GM19397 (cell line): ENCODE results near the gene SFTPB.
"Not testable (repeated sequence)": the region's sequence is repeated elsewhere in the genome, so short reads cannot be mapped to it uniquely, and the experiment has no call there.

ENCODE experiments used
- ATAC-seq: cut with Tn5 transposase; IDR thresholded peaks from one replicate; pipeline ENCODE4 v1.9.1; 2021; ENCODE audit warnings: mild to moderate bottlenecking, moderate library complexity; ENCODE audit not compliant: unreplicated experiment

Gene SFTPB

DNA sequence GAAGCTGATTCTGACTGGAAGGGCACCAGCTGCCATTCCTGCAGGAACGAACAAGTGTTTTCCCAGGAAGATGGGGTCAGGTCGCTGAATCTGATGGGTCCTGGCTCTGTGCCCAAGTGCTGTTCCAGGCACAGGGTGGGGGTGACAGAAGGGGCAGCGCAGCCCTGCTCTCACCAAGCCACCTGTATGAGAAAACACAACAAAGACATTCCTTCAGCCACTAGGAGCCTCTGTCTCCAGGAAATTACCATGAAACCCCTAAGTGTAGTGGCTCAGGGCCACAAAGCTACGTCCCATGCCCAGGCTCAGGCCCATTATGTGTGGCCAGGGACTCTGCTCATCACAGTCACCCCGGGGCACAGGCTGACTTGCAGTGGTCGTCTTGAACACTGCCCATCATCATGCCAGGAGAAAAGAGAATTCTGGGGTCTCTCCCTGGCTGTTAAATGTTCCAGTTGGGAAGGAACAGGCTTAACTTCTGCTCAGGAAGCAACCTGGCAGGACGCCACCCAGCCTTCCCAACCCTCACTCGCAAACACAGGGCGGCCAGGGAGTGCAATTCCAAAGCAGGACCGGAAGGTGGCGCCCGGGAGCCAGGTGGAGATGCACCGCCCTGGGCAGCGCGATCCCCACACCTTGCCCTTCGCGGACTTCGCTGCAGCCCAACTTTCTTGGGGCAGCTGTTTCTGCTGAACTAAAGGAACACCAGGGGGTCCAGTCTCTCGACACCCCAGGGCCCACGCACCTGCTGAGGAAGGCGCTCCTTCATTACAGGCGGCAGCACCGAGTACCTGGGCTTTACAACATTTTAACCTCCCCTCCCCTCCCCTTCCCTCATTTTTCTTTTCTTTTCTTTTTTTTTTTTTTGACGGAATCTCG, 11.0 kb upstream of the SFTPB start:
- ATAC-seq: peak; percentile 75

DNA sequence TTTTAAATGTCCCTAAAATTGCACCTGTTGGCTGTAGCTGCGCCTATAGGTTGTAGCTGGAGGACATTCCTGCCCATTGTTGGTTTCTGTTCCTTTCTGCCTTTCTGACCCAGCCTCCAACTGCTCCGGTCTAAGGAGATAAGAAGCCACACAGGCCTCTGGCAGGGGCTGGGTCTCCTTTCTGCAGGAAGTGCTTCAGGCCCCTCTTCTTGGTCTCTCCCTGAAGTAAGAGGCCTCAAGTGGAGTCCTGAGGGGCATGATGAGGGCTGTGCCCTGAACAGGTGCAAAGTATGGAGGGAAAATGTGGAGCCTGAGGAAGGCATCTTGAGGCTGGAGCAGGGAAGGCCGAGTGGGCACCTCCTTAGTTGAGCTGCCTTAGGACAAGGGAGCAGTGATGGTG, 10.4 kb upstream of the SFTPB start:
- ATAC-seq: no peak

DNA sequence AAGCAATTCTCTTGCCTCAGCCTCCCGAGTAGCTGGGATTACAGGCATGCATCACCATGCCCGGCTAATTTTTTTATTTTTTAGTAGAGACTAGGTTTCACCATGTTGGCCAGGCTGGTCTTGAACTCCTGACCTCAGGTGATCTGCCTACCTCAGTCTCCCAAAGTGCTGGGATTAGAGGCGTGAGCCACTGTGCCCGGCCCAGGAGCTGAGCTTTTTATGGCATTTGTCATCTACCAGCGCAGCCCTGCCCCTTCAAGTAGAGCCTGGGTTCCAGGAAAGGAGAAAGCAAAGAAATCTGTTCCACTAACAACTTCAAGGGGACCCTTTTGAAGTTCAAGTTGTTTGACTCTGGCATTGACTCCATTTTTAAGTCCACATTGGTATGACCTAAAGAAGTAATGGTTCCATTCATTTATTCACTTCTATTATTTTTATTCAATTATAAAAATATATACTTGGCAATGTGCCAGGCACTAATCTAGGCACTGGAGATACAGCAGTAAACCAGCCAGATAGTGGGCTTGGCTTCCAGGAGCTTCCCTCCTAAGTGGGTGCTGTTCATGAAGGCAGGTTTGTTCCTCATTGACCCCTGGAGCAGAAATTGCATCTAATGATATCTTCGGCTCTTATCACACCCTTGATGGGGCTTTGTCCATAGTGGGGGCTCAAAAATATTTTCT, 8.0 kb upstream of the SFTPB start:
- no peak for ATAC-seq

DNA sequence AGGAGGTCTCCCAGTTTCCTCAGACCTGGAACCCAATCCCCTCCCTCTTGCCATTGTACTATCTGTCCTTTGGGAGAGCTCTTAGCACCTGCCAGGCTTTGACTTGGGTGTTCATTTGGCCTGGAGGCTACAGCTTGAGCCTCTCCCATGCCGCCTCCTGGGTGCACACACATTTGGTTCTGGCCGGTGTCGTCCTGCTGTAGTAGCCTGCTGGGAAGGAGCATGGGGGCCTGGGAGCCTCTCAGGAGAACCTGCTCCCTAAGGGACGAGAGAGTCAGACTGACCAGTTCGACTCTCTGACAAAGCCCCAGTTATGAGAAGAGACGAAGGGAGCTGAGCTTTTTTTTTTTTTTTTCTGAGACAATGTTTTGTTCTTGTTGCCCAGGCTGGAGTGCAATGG, 7.4 kb upstream of the SFTPB start:
- no peak for ATAC-seq

DNA sequence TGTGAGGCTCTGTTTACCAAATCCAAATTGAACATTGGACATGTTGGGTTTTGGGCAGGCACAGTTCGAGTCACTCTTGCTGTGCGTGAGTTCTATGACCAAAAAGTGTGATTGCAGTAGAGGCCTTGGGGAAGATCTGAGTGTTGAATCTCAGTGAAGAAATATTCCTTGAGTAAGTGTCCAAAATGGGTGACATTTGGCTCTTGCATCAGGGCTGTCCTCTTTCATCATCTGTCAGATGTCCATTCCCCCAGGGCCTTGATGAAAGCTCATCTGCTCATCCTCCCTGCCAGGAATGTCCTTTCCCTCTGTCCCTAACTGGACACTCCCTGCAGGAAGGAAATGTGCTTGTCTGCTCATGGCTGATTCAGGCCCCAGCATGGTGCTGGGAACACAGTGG, 6.4 kb upstream of the SFTPB start:
- ATAC-seq: no peak

DNA sequence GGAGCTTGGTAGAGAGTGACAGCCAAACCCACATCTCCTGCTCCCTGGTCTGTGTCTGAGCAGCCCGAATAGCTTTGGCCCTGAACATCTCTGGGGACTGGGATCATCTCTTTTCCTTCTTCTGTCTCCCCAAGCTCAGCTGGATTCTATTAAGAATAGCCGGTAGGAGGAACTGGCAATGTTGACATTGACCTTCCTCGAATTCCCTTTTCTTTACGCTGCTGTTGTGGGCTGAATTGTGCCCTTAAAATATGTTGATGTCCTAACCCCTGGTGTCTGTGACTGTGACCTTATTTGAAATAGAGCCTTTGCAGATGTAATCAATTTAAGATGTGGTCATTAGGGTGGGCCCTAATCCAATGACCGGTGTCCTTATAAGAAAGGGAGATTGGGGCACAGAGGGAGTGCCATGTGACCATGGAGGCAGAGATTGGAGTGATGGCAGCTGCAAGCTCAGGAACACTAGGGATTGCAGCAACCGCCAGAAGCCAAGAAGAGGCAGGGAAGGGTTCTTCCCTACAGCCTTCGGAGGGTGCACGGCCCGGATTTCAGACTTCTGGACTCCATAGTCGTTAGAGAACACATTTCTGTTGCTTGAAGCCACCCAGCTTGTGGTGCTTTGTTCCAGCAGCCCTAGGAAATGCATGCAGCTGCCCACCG, 5.8 kb upstream of the SFTPB start:
- no peak for ATAC-seq

DNA sequence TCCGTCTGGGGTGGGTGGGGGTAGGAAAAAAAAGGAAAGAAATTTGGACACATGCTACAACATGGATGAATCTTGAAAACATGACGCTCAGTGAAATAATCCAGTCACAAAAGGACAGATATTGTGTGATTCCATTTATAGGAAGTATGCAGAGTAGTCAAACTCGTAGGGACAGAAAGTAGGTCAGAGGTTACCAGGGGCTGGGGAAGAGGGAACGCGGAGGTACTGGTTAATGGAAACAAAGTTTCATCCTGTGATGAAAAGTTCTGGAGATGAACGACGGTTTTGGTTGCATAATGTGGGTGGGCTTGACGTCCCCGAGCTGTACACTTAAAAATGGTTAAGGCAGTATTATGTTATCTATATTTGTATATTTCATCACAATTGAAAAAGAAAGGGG, 4.5 kb upstream of the SFTPB start:
- no peak for ATAC-seq

DNA sequence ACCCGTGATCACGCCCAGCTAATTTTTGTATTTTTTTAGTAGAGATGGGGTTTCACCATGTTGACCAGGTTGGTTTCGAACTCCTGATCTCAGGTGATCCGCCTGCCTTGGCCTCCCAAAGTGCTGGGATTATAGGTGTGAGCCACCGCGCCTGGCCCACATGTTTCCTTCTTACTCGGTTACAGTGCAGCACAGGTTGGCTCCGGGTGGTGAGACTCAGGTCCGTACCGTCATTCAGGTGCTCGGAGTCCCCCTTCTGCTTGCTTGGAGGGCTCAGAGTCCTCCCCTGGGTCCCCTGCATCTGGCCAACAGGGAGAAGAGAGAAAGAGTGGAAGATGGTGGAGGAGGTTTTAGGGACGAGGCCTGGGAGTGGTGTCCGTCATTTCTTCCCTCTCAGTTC, 2.4 kb upstream of the SFTPB start:
- not testable (repeated sequence) for ATAC-seq

DNA sequence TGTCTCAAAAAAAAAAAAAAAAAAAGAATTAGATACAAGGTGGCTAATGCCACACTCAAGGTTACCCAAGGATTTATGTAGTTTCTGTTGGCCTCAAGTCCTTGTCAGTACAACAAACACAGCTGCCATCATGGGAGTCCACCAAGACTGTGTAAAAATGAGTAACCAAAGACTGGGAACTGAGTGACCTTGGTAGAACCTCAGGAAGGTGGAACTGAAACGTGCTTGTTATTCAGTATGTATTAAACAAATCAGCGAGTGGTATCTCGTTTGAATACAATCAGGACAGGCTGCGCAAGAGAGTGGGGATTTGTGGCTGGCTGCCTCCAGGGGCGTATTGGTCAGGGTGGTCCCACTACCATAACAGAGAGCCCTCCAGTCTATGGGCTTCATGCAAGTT, 1.6 kb upstream of the SFTPB start:
- ATAC-seq: peak; percentile 69

DNA sequence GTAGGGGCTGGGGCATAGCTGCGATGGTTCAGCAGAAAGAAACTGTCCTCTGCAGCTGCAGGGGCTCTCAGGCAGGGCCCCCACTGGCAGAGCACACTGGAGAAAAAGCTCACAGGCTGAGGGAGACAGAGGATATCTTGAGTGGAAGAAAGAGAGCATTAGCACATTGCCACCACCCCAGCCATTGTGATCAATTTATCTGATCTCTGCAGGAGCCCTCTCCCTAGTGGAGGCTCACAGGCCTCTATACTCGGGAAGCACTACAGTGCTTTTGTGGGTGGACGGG, 801 bp upstream of the SFTPB start:
- no peak for ATAC-seq

DNA sequence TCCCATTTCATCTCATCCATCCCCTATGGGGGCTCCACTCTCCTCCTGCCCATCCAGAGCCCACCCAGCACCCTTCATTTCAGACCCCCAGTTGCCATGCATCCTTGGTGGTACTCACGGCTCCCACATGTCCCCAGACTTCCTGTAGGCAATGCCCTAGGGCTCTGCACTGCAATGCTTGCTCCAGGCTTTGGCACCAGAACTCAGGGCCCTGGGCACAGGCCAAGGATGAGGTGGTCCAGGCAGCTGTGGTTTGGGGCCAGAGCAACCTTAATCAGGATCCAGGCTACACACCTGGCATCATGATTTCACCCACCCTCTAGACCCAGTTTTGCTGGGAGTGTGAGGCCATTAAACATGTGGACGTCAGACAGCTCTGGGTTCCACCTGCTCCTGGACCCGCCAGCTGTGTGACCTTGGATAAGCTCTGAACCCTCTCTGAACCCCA, 414 bp downstream of the SFTPB start:
- ATAC-seq: no peak

DNA sequence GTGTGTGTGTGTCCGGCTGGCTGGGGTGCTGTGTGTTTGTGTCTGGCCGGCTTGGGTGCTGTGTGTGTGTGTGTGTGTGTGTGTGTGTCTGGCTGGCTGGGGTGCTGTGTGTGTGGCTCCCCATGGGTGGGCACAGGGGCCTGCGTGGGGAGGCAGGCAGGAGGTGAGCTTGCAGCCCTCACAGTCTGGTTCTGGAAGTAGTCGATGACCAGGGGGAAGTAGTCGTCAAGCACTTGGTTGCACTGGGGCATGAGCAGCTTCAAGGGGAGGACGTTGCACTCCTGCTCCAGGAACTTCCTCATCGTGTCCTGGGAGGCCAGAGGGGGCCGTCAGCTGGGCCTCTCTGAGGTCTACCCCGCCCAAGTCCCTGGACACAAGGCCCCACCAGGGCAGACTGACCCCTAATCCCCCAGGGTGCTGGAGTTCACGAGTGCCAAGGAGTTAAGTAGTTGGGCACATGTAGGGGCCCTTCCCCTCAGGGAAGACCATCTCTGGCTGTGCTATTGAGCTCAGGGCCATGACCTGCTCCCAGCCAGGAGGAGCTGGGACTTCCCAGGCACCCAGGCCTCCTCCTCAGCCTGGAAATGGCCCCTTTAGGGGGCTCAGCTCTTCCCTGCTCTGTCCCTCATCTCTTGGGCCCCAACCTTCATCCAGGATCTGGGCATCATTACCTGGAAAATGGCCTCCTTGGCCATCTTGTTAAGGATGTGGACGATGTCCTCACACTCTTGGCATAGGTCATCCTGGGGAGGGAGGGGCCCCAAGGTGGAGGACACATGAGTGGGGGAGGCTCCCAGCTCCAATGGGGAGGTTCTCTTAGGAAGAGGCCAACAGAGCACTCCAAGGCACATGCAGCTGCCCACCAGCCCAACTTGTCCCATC, 1.3 kb downstream of the SFTPB start:
- ATAC-seq: no peak

DNA sequence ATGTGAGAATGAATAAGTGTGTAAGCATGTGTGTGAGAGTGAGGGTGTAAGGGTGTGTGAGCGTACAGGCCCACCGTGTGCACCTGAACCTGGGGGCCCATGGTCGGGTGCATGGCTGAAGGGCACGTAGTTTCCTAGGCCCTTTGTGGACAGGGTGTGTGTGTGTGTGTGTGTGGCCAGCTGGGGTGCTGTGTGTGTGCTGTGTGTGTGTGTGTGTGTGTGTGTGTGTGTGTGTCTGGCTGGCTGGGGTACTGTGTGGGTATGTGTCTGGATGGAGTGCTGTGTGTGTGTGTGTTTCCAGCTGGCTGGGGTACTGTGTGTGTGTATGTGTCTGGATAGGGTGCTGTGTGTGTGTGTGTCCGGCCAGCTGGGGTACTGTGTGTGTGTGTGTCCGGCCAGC, 2.0 kb downstream of the SFTPB start:
- no peak for ATAC-seq

DNA sequence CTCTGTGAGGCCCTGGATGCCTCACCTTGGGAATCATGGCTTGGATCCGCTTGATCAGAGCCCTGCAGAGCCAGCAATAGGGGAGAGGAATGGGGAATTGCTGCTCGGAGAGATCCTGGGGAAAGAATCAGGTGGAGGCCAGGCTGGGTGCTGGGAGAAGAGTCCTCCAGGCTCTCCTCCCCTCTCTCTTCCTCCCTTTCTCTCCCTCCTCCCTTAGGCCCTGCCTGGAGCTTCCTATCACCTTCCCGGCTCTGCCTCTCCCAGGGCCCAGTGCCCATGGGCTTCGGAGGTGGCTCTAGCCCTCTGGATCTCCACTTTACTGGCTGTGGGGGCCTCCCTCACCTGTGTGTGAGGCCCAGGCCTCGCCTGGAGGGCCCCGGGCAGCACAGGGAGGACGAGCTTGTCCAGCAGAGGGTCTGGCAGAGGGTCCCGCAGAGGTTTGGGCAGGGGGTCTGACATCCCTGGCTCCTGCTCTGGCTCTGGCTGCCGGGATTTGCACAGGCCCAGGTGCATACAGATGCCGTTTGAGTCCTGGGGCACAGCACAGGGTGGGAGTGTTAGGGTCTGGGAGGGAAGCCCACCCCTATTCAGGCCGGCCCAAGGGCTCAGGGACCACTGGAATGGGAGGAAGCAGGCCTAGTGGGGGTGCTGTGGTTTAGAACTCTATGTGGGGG, 2.6 kb downstream of the SFTPB start:
- no peak for ATAC-seq

DNA sequence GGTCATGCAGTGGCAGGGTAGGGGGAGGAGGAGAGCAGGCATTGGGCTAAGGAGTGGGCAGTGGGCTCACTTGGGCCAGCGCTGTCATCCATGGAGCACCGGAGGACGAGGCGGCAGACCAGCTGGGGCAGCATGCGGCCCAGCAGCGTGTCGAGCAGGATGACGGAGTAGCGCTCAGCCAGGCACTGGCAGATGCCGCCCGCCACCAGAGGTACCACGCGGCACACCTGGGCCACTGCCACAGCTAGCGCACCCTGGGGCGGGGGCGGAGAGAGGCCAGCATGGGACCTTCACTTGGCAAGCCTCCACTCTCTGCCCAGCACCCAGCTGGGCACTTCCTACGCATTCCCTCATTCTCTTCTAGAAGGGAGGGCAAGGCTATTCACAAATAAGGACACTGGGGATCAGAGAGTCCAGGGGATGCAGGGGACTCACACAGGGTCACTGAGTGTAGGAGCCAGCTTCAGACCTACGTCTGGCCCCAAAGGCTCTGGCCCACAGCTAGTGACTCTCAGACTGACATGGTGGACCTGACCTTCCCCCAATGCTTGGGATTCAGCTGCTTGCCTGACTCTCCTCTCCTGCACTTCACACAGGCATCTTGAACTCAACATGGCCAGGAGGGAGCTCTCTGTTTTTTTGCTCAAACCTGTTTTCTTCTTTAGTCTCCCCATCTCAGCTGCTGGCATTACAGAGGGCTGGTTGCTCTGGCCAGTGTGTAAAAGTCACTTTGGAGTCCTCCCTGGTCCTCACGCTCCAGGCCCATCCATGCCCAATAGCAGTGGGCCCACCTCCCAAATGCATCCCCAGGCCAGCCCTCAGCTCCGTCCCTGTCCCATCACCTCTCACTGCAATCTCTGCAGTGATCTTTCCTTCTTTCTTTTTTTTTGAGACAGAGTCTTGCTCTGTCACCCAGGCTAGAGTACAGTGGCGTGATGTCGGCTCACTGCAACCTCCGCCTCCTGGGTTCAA, 4.1 kb downstream of the SFTPB start:
- ATAC-seq: no peak

DNA sequence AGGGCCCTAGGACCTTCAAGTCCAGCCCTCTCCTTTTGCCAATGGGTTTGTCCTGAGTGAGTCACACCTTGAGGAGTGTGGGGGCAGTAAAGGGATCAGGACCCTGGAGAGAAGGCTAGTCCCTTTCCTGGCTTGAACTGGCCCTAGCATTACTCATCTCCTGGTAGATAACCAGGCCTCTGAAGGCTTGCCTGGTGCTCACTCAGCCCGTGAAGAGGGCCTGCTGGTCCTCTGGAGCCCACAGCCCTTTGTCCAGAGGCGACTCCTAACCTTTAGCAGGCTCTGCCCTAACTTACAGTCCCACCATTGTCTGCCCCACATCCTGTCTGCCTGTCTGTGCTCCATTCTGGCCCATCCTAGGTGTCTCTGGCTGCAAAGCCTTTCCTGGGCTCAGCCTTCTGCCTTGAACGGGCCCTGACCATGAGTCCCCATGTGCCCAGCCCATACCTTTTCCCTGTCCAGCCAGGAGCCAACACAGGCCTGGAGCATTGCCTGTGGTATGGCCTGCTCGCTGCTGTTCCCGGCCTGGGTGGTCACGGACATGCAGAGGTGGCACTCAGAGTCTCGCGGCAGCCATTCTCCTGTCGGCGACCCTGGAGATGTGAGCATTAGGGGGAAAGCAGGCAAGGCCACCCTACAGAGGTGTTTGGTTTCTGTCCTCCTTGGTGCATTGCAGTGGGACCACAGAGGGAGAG, 5.0 kb downstream of the SFTPB start:
- ATAC-seq: no peak

DNA sequence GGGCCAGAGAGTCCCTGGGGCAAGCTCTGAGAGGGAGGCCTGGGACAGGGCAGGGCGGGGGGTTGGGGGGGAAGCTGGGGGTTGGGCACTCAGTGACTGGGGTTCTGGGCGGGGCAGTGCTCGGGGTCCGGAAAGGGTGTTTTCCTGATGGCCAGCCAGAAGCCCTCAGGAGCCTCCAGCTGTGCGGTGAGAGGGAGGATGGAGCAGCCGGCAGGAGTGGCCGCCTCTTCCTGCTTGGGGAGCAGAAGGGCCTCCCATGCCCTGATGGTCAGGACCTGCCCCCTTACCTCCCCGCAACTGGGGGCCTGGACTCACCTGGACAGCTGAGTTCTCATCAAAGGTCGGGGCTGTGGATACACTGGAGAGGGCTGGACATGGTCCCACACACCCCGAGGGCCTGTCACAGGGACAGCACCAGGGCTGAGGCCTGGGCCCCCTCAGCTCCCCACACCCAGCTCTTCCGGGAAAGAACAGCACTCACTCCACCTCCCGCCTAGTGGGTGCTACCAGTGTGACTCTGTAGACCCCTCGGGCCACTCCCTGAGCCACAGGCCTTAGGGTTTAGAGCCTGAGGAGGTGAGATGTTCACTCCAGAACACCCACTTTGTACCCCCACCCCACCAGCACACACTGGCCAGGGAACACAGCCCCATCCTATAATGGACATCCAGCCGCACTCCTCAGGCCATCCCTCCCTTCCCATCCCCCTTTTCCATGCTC, 6.7 kb downstream of the SFTPB start:
- ATAC-seq: no peak

DNA sequence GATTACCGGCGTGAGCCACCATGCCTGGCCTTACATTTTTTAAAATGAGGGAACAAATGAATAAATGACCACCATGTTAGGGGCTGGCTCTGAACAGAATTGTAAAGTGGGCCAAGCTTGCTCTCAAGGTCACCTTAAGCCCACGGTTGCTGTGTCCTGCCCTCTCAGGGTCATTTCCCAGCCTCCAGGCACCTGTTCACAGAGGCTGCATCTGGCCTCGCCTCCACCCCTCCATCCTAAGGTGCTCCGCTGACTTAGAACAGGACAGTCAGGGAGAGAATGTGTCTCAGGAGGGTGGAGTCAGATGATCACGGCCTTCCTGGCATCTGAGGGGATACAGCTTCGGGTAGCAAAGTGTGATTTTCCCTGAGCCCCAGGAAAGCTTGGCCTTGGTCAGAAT, 7.3 kb downstream of the SFTPB start:
- no peak for ATAC-seq
